Neural cell (in vitro differentiated cells): Measurements from ENCODE around the gene TMEM170B.

Experiments
- POLR2AphosphoS5 ChIP-seq: IDR thresholded peaks from 2 replicates; pipeline ENCODE4 v1.6.1; 2012
- TF ChIP-seq, protein P1 (sequence below): fragments of 450-650 bp; IDR thresholded peaks from 2 replicates; pipeline ENCODE4 v1.5.1; 2014; ENCODE audit warnings: antibody characterized with exemption, mild to moderate bottlenecking, moderate library complexity; ENCODE audit not compliant: poor library complexity, severe bottlenecking
- TF ChIP-seq, protein P2 (sequence below): IDR thresholded peaks from 2 replicates; pipeline ENCODE4 v1.6.1; 2012; ENCODE audit warnings: borderline replicate concordance

DNA sequence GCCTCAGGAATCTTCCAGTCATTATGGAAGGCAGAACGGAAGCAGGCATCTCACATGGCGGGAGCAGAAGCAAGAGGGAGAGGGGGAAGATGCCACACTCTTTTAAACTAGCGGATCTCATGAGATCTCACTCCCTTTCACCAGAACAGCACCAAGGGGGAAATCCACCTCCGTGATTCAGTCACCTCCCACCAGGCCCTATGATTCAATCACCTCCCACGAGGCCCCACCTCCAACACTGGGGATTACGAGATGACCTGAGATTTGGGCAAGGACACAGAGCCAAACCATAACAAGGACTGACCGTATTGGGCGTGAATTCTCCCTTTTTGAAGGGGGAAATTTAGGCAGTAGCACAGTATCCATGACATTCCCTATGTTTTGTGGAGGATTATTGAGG lies 88.8 kb downstream of the TMEM170B start:
- TF ChIP-seq POLR2AphosphoS5: no peak
- TF ChIP-seq, protein P1, sequence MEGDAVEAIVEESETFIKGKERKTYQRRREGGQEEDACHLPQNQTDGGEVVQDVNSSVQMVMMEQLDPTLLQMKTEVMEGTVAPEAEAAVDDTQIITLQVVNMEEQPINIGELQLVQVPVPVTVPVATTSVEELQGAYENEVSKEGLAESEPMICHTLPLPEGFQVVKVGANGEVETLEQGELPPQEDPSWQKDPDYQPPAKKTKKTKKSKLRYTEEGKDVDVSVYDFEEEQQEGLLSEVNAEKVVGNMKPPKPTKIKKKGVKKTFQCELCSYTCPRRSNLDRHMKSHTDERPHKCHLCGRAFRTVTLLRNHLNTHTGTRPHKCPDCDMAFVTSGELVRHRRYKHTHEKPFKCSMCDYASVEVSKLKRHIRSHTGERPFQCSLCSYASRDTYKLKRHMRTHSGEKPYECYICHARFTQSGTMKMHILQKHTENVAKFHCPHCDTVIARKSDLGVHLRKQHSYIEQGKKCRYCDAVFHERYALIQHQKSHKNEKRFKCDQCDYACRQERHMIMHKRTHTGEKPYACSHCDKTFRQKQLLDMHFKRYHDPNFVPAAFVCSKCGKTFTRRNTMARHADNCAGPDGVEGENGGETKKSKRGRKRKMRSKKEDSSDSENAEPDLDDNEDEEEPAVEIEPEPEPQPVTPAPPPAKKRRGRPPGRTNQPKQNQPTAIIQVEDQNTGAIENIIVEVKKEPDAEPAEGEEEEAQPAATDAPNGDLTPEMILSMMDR: no peak
- TF ChIP-seq, protein P2, sequence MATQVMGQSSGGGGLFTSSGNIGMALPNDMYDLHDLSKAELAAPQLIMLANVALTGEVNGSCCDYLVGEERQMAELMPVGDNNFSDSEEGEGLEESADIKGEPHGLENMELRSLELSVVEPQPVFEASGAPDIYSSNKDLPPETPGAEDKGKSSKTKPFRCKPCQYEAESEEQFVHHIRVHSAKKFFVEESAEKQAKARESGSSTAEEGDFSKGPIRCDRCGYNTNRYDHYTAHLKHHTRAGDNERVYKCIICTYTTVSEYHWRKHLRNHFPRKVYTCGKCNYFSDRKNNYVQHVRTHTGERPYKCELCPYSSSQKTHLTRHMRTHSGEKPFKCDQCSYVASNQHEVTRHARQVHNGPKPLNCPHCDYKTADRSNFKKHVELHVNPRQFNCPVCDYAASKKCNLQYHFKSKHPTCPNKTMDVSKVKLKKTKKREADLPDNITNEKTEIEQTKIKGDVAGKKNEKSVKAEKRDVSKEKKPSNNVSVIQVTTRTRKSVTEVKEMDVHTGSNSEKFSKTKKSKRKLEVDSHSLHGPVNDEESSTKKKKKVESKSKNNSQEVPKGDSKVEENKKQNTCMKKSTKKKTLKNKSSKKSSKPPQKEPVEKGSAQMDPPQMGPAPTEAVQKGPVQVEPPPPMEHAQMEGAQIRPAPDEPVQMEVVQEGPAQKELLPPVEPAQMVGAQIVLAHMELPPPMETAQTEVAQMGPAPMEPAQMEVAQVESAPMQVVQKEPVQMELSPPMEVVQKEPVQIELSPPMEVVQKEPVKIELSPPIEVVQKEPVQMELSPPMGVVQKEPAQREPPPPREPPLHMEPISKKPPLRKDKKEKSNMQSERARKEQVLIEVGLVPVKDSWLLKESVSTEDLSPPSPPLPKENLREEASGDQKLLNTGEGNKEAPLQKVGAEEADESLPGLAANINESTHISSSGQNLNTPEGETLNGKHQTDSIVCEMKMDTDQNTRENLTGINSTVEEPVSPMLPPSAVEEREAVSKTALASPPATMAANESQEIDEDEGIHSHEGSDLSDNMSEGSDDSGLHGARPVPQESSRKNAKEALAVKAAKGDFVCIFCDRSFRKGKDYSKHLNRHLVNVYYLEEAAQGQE: no peak
